GM06990 (cell line): ENCODE results near the gene NAPSA.
"Not testable (repeated sequence)": the region's sequence is repeated elsewhere in the genome, so short reads cannot be mapped to it uniquely, and the experiment has no call there.

Experiments used
- DNase-seq: peaks from one replicate; pipeline ENCODE4 v3.0.0-alpha.2; 2011; ENCODE audit not compliant: insufficient read length; ENCODE audit errors: extremely low read depth
- H3K27me3 ChIP-seq: replicated peaks from 2 replicates; pipeline ENCODE4 v1.6.0; 2011; ENCODE audit warnings: low read length; ENCODE audit not compliant: control insufficient read depth, insufficient read depth
- H3K36me3 ChIP-seq: 2 replicates; pipeline ENCODE4 v1.5.1; 2011; ENCODE audit warnings: low read length; ENCODE audit not compliant: control insufficient read depth, insufficient read depth
- H3K4me3 ChIP-seq: replicated peaks from 2 replicates; pipeline ENCODE4 v1.5.1; 2011; ENCODE audit warnings: low read depth, mild to moderate bottlenecking, control low read depth, low read length
- TF ChIP-seq, protein P1 (sequence below): IDR thresholded peaks from 2 replicates; pipeline ENCODE4 v1.5.1; 2011; ENCODE audit warnings: low read length, control low read depth, mild to moderate bottlenecking, inconsistent platforms; ENCODE audit not compliant: insufficient read depth, poor library complexity, severe bottlenecking

The NAPSA gene

DNA sequence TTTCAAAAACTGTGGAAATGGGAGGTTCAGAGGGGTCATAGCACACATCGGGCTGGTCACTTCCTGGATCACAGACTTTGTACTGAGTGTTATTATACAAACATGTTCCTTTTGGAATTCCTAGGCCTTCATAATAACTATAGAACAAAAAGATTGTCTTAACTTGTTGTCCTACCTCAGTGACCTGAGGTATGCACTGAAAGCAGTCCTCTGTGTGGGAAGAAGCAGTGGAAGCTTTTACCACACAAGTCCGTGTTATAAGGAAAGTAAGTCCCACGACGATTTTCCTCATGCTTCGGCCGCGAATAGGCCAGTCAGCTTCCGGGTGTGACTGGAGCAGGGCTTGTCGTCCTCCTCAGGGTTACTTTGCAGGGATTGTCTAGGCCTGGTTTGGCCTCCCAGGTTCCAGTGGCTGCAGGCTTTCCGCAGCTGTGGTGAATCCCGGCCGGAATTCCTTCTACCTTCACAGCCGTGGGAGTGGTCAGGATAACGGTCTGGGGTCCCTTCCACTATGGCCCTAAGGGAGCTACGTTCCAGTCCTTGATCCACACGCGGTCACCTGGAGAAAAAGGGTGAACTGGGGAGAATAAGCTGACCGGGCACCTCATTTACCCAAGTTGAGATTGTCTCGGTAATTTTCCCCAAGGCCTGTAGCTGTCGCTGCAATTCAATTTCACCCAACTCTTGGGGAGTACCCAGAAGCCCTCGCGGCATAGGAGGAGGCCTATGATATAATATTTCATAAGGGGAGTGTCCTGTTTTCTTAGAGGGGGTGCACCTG lies 16.0 kb downstream of the NAPSA start:
- Histone ChIP-seq H3K36me3 (no peaks in the 10 kb centered on the region), H3K27me3 (no peaks in the 10 kb centered on the region), H3K4me3 (no peak overlapping the region)
- TF ChIP-seq, protein P1, sequence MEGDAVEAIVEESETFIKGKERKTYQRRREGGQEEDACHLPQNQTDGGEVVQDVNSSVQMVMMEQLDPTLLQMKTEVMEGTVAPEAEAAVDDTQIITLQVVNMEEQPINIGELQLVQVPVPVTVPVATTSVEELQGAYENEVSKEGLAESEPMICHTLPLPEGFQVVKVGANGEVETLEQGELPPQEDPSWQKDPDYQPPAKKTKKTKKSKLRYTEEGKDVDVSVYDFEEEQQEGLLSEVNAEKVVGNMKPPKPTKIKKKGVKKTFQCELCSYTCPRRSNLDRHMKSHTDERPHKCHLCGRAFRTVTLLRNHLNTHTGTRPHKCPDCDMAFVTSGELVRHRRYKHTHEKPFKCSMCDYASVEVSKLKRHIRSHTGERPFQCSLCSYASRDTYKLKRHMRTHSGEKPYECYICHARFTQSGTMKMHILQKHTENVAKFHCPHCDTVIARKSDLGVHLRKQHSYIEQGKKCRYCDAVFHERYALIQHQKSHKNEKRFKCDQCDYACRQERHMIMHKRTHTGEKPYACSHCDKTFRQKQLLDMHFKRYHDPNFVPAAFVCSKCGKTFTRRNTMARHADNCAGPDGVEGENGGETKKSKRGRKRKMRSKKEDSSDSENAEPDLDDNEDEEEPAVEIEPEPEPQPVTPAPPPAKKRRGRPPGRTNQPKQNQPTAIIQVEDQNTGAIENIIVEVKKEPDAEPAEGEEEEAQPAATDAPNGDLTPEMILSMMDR, result peak; percentile 14
- DNase-seq, result no peak

DNA sequence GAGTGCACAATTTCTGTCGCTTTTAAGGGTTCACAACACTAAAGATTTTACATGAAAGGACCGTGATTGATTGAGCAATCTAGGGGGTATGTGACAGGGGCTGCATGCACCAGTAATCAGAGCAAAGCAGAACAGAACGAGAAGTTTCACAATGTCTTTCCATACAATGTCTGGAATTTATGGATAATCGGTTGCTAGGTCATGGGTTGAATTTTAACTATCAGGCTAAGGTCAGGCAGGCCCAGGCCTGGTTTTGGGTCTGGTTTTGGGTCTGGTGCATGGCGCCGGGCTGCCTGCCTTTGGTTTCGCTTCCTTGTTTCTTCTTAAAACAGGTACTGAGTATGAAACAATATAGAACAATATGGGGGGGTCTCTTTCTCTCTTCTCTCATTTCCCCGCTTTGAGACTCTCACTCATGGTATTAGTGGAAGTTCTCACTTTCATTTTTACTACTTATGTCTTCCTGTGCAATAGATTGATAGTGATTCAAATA lies 18.3 kb downstream of the NAPSA start:
- not testable (repeated sequence) for H3K4me3 ChIP-seq, H3K36me3 ChIP-seq, DNase-seq, H3K27me3 ChIP-seq

DNA sequence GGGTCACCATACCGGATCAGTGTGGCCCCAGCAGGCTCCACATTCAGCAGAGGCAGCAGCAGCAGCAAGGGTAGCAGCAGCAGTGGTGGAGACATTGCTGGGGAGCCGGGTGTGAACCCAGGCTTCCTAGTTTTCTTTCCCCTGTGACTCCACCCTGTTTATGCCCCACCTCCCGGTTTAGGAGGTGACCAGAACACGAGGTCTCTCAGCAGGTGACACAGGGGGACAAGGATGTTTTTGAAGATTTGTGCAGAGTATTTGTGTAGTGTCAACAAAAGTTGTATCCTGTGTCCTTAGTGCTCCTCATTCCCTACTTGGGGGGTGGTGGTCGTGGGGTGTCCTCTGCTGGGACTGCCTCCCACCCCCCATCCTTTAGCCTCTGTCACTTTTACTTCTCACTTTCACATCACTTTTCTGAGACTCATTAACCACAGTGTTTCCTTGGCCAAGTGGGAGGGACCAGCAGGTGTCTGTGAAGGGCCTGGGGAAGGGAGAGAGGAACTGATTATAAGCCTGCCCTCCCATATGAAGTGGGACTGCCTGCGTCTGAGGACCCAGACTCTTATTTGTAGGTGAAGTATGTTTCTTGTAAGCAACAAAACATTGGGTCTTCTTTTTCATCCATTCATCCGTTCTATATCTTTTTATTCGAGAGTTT lies 20.6 kb downstream of the NAPSA start:
- no peaks in the 10 kb centered on the region for H3K27me3 ChIP-seq
- no peaks in the 10 kb centered on the region for H3K36me3 ChIP-seq
- DNase-seq, result peak; percentile 90
- TF ChIP-seq, protein P1, result no peak
- H3K4me3 ChIP-seq, result peak overlapping the region; percentile 77

DNA sequence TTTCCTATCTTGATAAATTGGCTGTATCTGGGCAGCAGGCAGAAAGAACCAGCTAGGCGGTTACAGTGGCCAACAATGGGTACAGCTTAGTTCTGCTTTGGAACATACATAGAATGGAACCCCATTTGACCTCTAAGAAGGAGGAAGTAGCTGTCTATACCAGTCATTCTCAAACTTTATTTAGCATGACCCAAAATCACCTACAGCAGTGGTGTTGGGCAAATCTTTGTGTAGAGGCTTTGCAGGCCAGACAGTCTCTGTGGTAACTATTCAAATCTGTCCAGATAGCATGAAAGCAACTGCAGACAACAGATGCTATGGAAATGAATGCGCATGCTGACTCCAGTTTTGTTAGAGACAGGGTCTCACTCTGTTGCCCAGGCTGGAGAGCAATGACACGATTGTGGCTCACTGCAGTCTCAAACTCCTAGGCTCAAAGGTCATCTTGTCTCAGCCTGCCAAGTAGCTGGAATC lies 24.3 kb downstream of the NAPSA start:
- peak; percentile 80 for DNase-seq
- Histone ChIP-seq H3K27me3 (no peaks in the 10 kb centered on the region), H3K4me3 (peak overlapping the region; percentile 50), H3K36me3 (peaks cover 13% of the 10 kb centered on the region)
- TF ChIP-seq, protein P1, result no peak

DNA sequence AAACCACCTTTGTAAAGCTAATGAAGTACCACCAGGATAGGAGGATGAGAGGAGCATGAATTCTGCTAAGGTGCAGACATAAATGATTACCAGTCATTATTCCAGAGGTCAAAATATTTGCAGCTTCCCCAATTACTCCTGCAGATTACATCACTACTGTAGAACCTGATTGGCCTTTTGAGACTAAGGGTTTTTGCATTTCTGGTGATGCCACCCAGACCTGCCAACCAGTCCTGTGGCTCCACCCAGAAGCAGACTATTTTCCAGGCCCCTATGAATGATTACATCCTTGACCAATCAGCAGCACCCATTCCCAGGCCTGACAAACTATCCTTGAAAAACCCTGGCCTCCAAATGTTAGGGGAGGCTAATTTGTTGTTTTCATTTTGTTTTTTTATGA lies 25.1 kb downstream of the NAPSA start:
- H3K36me3 ChIP-seq, result peaks cover 13% of the 10 kb centered on the region
- no peak for DNase-seq
- H3K27me3 ChIP-seq, result no peaks in the 10 kb centered on the region
- H3K4me3 ChIP-seq, result peak overlapping the region; percentile 12; the same call in 1 of the 2 replicates
- TF ChIP-seq, protein P1, result no peak

DNA sequence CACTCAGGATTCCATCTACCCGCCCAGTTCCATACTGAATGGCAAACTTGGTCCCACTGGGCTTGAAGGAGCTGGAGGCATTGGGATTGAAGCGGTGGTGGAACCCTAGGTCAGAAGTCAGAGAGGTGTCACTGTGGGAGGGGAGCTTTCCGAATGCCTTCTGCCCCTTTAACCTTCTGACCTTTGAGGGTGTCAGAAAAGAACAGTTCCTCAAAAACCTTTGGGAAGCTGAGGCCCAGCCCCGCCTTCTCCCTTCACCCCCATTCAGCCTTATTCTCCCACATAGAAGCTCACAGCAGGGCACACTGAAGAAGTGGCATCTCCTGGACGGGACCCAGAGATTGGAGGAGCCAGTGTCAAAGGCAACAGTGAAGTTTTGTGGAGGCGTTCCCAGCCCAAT lies 28.4 kb downstream of the NAPSA start:
- not testable (repeated sequence) for H3K4me3 ChIP-seq, H3K27me3 ChIP-seq, DNase-seq
- H3K36me3 ChIP-seq, result peaks cover 20% of the 10 kb centered on the region
